ENCODE data around the gene TRMT10A.

The TRMT10A gene

DNA sequence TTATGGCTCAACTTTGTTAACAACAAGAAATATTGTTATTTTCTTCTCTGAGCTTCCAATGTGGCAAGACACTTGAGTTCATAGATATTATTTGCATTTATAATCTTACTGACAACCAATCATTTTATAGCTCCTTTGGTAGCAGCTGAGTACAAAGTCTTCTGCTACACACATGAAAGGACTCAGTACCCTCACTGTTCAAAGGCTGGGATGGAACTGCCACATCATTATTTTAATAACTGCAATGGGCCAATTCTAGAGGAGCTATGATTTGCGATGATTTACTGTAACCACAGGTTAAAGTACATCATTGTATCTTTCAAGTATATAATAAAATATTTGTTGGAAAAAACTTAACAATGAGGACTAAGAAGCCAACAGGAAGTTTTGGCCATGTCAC, 21.7 kb upstream of the TRMT10A start:
- TF ChIP-seq NFIC (IDR thresholded peaks at IDR 0.05) (no peak), RAD21 (IDR thresholded peaks at IDR 0.05; ENCODE audit: low read depth) (no peak), FOXM1 (IDR thresholded peaks at IDR 0.05; ENCODE audit: borderline replicate concordance, low read depth) (no peak), EGR1 (IDR thresholded peaks at IDR 0.05) (no peak)

DNA sequence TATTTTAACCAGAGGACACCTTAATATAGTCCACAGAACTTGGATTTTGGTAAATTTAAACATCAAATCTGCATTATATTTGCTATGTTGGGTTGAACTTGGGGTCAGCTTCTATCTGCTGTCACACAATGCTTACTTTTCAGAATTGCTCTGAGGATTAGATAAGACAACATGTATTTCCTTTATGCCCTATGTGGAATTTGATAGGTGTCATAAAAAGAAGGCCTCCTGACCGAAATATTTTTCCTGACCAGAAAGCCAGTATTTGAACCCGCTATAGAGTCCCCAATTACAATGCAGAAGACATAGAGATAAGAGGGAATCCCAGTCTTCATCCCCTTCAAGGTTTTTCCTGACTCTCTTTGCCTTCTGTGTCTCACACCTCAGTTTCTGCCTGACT, 14.9 kb upstream of the TRMT10A start:
- TF ChIP-seq CEBPB (IDR thresholded peaks at IDR 0.05) (no peak), EGR1 (IDR thresholded peaks at IDR 0.05) (no peak), TEAD4 (IDR thresholded peaks at IDR 0.05) (no peak), CREB1 (IDR thresholded peaks at IDR 0.05; ENCODE audit: low read depth) (no peak), ZBTB7A (IDR thresholded peaks at IDR 0.05; ENCODE audit: low read depth) (no peak), NFIC (IDR thresholded peaks at IDR 0.05) (no peak), TAF1 (IDR thresholded peaks at IDR 0.05; ENCODE audit: low read depth) (no peak), TCF12 (IDR thresholded peaks at IDR 0.05; ENCODE audit: low read depth) (no peak), YY1 (IDR thresholded peaks at IDR 0.05; ENCODE audit: low read depth) (no peak), EP300 (IDR thresholded peaks at IDR 0.05; ENCODE audit: borderline replicate concordance) (no peak)
- TF ChIP-seq, protein P1, sequence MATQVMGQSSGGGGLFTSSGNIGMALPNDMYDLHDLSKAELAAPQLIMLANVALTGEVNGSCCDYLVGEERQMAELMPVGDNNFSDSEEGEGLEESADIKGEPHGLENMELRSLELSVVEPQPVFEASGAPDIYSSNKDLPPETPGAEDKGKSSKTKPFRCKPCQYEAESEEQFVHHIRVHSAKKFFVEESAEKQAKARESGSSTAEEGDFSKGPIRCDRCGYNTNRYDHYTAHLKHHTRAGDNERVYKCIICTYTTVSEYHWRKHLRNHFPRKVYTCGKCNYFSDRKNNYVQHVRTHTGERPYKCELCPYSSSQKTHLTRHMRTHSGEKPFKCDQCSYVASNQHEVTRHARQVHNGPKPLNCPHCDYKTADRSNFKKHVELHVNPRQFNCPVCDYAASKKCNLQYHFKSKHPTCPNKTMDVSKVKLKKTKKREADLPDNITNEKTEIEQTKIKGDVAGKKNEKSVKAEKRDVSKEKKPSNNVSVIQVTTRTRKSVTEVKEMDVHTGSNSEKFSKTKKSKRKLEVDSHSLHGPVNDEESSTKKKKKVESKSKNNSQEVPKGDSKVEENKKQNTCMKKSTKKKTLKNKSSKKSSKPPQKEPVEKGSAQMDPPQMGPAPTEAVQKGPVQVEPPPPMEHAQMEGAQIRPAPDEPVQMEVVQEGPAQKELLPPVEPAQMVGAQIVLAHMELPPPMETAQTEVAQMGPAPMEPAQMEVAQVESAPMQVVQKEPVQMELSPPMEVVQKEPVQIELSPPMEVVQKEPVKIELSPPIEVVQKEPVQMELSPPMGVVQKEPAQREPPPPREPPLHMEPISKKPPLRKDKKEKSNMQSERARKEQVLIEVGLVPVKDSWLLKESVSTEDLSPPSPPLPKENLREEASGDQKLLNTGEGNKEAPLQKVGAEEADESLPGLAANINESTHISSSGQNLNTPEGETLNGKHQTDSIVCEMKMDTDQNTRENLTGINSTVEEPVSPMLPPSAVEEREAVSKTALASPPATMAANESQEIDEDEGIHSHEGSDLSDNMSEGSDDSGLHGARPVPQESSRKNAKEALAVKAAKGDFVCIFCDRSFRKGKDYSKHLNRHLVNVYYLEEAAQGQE (IDR thresholded peaks at IDR 0.05; ENCODE audit: low read depth), result no peak
- TF ChIP-seq, protein P2, sequence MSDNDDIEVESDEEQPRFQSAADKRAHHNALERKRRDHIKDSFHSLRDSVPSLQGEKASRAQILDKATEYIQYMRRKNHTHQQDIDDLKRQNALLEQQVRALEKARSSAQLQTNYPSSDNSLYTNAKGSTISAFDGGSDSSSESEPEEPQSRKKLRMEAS (IDR thresholded peaks at IDR 0.05), result no peak

- no peak for TF ChIP-seq EP300 (IDR thresholded peaks at IDR 0.05; ENCODE audit: borderline replicate concordance)
Measured at GRCh38 chr4:99574530-99575324, 10.9 kb upstream of the TRMT10A start, which contains the start of gene MTTP. Gene MTTP (plus strand): TSS chr4:99574824. CDS start chr4:99574910, 86 bp downstream.

- TF ChIP-seq CEBPB (IDR thresholded peaks at IDR 0.05) (no peak), TCF12 (IDR thresholded peaks at IDR 0.05; ENCODE audit: low read depth) (no peak), YY1 (IDR thresholded peaks at IDR 0.05; ENCODE audit: low read depth) (no peak), EGR1 (IDR thresholded peaks at IDR 0.05) (no peak), TAF1 (IDR thresholded peaks at IDR 0.05; ENCODE audit: low read depth) (no peak), EP300 (IDR thresholded peaks at IDR 0.05; ENCODE audit: borderline replicate concordance) (no peak), ZBTB7A (IDR thresholded peaks at IDR 0.05; ENCODE audit: low read depth) (no peak), FOXM1 (IDR thresholded peaks at IDR 0.05; ENCODE audit: borderline replicate concordance, low read depth) (no peak), TEAD4 (IDR thresholded peaks at IDR 0.05) (no peak), RAD21 (IDR thresholded peaks at IDR 0.05; ENCODE audit: low read depth) (no peak)
- TF ChIP-seq, protein P1 (IDR thresholded peaks at IDR 0.05; ENCODE audit: low read depth), result no peak
- TF ChIP-seq, protein P3, sequence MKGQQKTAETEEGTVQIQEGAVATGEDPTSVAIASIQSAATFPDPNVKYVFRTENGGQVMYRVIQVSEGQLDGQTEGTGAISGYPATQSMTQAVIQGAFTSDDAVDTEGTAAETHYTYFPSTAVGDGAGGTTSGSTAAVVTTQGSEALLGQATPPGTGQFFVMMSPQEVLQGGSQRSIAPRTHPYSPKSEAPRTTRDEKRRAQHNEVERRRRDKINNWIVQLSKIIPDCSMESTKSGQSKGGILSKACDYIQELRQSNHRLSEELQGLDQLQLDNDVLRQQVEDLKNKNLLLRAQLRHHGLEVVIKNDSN (IDR thresholded peaks at IDR 0.05), result no peak
Measured at GRCh38 chr4:99573735-99574368, 10.0 kb upstream of the TRMT10A start.

DNA sequence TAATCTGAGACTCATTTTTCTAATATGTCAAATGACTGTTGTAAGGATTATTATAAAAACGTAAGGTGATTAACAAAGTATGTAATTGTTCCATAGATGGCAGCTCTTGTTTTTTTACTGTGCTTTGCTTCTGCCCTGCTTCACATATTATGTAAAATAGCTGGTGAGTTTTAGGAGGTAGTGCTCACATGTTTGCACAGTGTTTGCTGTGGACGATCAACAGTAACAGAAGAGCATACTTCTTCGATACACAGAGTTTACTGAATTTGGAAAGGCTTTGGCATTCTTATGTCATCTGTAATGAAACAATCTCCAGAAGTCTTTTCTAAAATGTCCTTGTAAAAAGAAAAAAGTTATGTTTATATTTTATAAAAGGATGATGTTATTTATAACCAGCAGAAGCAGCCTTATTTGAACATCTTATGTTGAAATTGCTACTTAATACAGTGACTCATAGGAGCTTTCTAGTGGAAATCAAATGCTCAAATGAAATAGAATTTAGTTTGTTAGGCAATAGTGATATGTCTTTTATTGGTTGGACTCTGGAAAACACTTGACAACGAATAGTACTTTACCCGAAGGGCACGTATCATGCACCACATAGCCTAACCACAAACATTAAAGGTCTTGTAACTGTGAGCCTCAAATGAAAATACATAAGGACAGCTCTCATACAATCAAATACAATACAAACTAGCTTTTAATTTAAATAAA, 8.8 kb upstream of the TRMT10A start:
- TF ChIP-seq NFIC (IDR thresholded peaks at IDR 0.05), result no peak
- TF ChIP-seq, protein P2 (IDR thresholded peaks at IDR 0.05), result no peak
- no peak for TF ChIP-seq YY1 (IDR thresholded peaks at IDR 0.05; ENCODE audit: low read depth)
- no peak for TF ChIP-seq TCF12 (IDR thresholded peaks at IDR 0.05; ENCODE audit: low read depth)
- no peak for TF ChIP-seq TAF1 (IDR thresholded peaks at IDR 0.05; ENCODE audit: low read depth)
- TF ChIP-seq EGR1 (IDR thresholded peaks at IDR 0.05), result no peak
- TF ChIP-seq, protein P3 (IDR thresholded peaks at IDR 0.05), result no peak
- TF ChIP-seq FOXM1 (IDR thresholded peaks at IDR 0.05; ENCODE audit: borderline replicate concordance, low read depth), result no peak
- no peak for TF ChIP-seq TEAD4 (IDR thresholded peaks at IDR 0.05)
- TF ChIP-seq RAD21 (IDR thresholded peaks at IDR 0.05; ENCODE audit: low read depth), result no peak
- TF ChIP-seq CREB1 (IDR thresholded peaks at IDR 0.05; ENCODE audit: low read depth), result no peak
- TF ChIP-seq ZBTB7A (IDR thresholded peaks at IDR 0.05; ENCODE audit: low read depth), result no peak
- no peak for TF ChIP-seq EP300 (IDR thresholded peaks at IDR 0.05; ENCODE audit: borderline replicate concordance)
- TF ChIP-seq, protein P1 (IDR thresholded peaks at IDR 0.05; ENCODE audit: low read depth), result no peak
- TF ChIP-seq CEBPB (IDR thresholded peaks at IDR 0.05), result no peak
